Heart left ventricle (tissue), 13 donors: ENCODE data around the gene GPR160.

Source experiments
- CTCF ChIP-seq, 12 donors: fragments of 200-600 bp; sonication (generic) in 4 of 12; IDR thresholded peaks; one replicate each; pipeline versions ENCODE4 v1.5.0 to v1.8.0; 2018 to 2022; ENCODE audit warnings: antibody characterized with exemption in 12 of 12, mild to moderate bottlenecking in 5 of 12
- POLR2A ChIP-seq, 2 donors: fragments of 450-650 bp; IDR thresholded peaks; one replicate each; pipeline ENCODE4 v1.6.1; 2017; ENCODE audit warnings: antibody characterized with exemption in 2 of 2, mild to moderate bottlenecking in 2 of 2, moderate library complexity in 2 of 2
- donor health status: ischemic (EF 13 %, LVEDD 7.1; RV severe dilation, severe dysfunction).
- donor health status: DM: no; HTN: yes; CAD: no.
- donor health status: DM: no; HTN: no; CAD: no.
- donor health status: ischemic (EF 25% LVEDD 6.9; RV normal size, moderate dysfunction).
- donor health status: ischemic (EF 25% LVEDD 5.7; RV mildly dilated, moderate dysfunction).
- donor health status: ischemic (EF 35%, LVEDD 5.7; RV mildly dilated, moderate dysfunction).
- donor health status: nonischemic (EF 11% LVEDD 7.7; RV severe dilation, severe dysfunction).
- donor health status: DM: yes; HTN: yes; CAD: no.
- donor health status: PGD.
- donor health status: ischemic (EF 29% LVEDD 5.4; RV normal size, mild dysfunction).
- donor health status: nonischemic (EF 23%, LVEDD 6.1; RV moderate dilation, normal function).

GRCh38 chr3:170003881-170004356, 33.9 kb upstream of the GPR160 start:
- TF ChIP-seq CTCF (IDR thresholded peaks at IDR 0.05), result no peak
- no peak for TF ChIP-seq POLR2A (IDR thresholded peaks at IDR 0.05)
